IPS DF 4.7 (cell line): ENCODE results near the gene AHNAK2.

Source experiments
- DNase-seq: peaks from one replicate; pipeline ENCODE4 v3.0.0-alpha.2; 2013; ENCODE audit warnings: low spot score; ENCODE audit errors: extremely low read depth

The AHNAK2 gene

GRCh38 chr14:105012171-105012985 is 34.2 kb upstream of the AHNAK2 start:
- DNase-seq: no peak

GRCh38 chr14:105011312-105011990 is 33.3 kb upstream of the AHNAK2 start:
- DNase-seq: no peak

GRCh38 chr14:105010891-105011291 is 32.7 kb upstream of the AHNAK2 start:
- no peak for DNase-seq

- no peak for DNase-seq
Measured at GRCh38 chr14:105010106-105010505, 31.9 kb upstream of the AHNAK2 start.

- no peak for DNase-seq
Measured at GRCh38 chr14:105007593-105008264, 29.6 kb upstream of the AHNAK2 start.

- DNase-seq: no peak
Measured at GRCh38 chr14:105006831-105007592, 28.8 kb upstream of the AHNAK2 start.

GRCh38 chr14:105005929-105006830 is 28.0 kb upstream of the AHNAK2 start:
- no peak for DNase-seq

- no peak for DNase-seq
Measured at GRCh38 chr14:105005329-105005928, 27.3 kb upstream of the AHNAK2 start.

- no peak for DNase-seq
Measured at GRCh38 chr14:104999361-104999760, 21.2 kb upstream of the AHNAK2 start.

GRCh38 chr14:104998801-104999200 is 20.6 kb upstream of the AHNAK2 start:
- DNase-seq: no peak

- no peak for DNase-seq
Measured at GRCh38 chr14:104996483-104996882, 18.3 kb upstream of the AHNAK2 start.

- DNase-seq: no peak
Measured at GRCh38 chr14:104996032-104996431, 17.9 kb upstream of the AHNAK2 start.

- no peak for DNase-seq
Measured at GRCh38 chr14:104994978-104995377, 16.8 kb upstream of the AHNAK2 start.

GRCh38 chr14:104993808-104994591 is 15.8 kb upstream of the AHNAK2 start:
- DNase-seq: no peak

GRCh38 chr14:104993306-104993705 is 15.1 kb upstream of the AHNAK2 start:
- DNase-seq: no peak

- no peak for DNase-seq
Measured at GRCh38 chr14:104992501-104992900, 14.3 kb upstream of the AHNAK2 start.

GRCh38 chr14:104991896-104992230 is 13.7 kb upstream of the AHNAK2 start:
- DNase-seq: no peak

- DNase-seq: no peak
Measured at GRCh38 chr14:104989951-104990303, 11.8 kb upstream of the AHNAK2 start.

- no peak for DNase-seq
Measured at GRCh38 chr14:104989236-104989950, 11.2 kb upstream of the AHNAK2 start.
